NOMO-1 treated with dmso at 0.1 percent for 144 hours (cell line): Measurements from ENCODE around the gene TKTL1.

Experiments
- DNase-seq: peaks from one replicate; lab custom pipeline; 2025; ENCODE audit not compliant: unreplicated experiment; lab: John Stamatoyannopoulos, UW

The TKTL1 gene

GRCh38 chrX:154375156-154375504 lies 79.5 kb downstream of the TKTL1 start:
- DNase-seq, result no peak

GRCh38 chrX:154376774-154377173 lies 81.2 kb downstream of the TKTL1 start:
- DNase-seq, result no peak

GRCh38 chrX:154378059-154378798 lies 82.6 kb downstream of the TKTL1 start:
- no peak for DNase-seq

- DNase-seq, result peak; percentile 98
Measured at GRCh38 chrX:154378799-154379568, 83.4 kb downstream of the TKTL1 start, which contains the start of gene EMD. TSS of gene EMD (plus strand) at chrX:154379295. CDS start at chrX:154379485, 190 bp downstream.

GRCh38 chrX:154379569-154379951 lies 84.0 kb downstream of the TKTL1 start:
- DNase-seq, result no peak
